ENCODE results near the gene CBS.
"Not testable (repeated sequence)": the region's sequence is repeated elsewhere in the genome, so short reads cannot be mapped to it uniquely, and the experiment has no call there.

GRCh38 chr21:43053112-43053511, 22.5 kb downstream of the CBS start:
- not testable (repeated sequence) for TF ChIP-seq CTCF, POLR2A (IDR thresholded peaks at IDR 0.05)

All from sigmoid colon (tissue), 3 donors.